ENCODE data around the gene CEP44.

DNA sequence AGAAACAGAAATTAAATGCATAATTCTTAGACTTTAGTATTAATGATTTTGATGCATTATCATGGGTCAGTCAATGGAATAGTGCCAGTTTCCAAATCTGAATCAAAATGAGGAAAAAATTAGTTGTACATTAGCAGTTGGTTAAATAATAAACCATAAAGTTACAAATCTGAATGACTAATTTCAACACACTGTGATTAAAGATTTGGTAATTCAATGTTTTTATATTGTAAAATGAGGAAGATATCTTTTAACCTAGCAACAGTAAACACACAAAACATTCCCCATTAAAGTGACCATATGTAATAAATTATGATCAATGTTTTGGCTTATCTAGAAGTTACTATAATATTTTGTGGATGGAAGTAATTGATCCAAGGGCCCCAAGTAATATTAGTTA lies 1.8 kb upstream of the CEP44 start:
- TF ChIP-seq, protein P1, sequence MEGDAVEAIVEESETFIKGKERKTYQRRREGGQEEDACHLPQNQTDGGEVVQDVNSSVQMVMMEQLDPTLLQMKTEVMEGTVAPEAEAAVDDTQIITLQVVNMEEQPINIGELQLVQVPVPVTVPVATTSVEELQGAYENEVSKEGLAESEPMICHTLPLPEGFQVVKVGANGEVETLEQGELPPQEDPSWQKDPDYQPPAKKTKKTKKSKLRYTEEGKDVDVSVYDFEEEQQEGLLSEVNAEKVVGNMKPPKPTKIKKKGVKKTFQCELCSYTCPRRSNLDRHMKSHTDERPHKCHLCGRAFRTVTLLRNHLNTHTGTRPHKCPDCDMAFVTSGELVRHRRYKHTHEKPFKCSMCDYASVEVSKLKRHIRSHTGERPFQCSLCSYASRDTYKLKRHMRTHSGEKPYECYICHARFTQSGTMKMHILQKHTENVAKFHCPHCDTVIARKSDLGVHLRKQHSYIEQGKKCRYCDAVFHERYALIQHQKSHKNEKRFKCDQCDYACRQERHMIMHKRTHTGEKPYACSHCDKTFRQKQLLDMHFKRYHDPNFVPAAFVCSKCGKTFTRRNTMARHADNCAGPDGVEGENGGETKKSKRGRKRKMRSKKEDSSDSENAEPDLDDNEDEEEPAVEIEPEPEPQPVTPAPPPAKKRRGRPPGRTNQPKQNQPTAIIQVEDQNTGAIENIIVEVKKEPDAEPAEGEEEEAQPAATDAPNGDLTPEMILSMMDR (IDR thresholded peaks at IDR 0.05) = no peak
- no peak for TF ChIP-seq POLR2A (IDR thresholded peaks at IDR 0.05)

Measured in uterus (tissue), 2 donors.